ENCODE data around the gene GCLC. TPM values are rescaled to one million over a fixed set of nuclear protein-coding genes. Genes with fewer than 3 reads are reported as not detected.

The GCLC gene
- total RNA-seq (2021) (33.2 and 33.5 TPM in 2 replicates), Bru-seq, nascent RNA (percentile 82 among the genes with signal in this experiment), BruChase-seq, experiment 1, labeled RNA remaining after a 2-hour chase (percentile 82 among the genes with signal in this experiment), BruChase-seq, experiment 2, labeled RNA remaining after a 6-hour chase (percentile 72 among the genes with signal in this experiment)
- long read RNA-seq, transcript GCLC-215 (16 exons, 3,785 nt), result major isoform, 9 of 16 reads
- long read RNA-seq, partial matches to known transcripts, result 2 of 16 reads
- long read RNA-seq, other reads (novel, unspliced or antisense), result 4 of 16 reads

DNA sequence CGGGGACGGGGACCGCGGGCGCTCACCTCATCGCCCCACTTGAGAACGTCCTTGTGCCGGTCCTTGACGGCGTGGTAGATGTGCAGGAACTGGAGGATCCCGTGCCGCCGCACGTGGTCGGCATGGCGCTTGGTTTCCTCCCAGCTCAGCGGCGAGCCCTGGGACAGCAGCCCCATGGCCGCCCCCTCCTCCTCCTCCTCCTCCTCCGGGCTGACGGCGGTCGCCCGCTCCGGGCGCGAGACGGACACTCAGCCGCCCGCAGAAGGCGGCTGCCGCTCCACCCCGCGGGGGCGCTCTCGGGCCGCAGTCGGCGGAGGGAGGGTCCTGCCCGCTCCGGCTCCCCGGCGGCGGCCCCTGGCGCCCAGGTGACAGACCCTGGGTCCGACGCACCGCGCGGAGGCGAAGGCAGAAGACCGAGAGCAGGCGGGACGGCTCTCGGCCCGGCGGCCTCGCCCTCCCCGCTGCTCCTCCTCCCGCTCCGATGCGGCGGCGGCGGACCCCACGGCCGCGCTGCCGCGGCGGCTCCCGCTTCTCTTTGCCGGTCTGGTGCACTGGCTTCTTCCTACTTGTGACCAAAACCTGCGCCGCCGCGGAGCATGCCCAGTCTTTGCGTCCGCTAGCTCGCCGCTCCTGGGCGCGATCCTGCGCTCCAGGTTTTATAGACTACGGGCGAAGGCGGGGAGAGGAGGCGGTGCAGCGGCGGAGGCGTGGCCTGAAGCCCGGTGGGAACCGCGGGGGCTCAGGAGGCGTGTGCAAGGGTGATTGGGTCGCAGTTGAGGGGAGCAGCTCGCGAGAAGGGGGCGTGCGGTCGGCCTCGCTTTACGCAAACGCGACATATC is at the start of gene GCLC:
Gene GCLC (minus strand): TSS at position 632 of the 839 bp plus-strand sequence. CDS start 456 bp downstream, at position 176.
- Histone ChIP-seq H3K27ac (ENCODE audit: low read depth, low read length, poor library complexity, severe bottlenecking) (peak within 1 kb of the TSS; percentile 78), H3K27me3 (replicated peaks; ENCODE audit: insufficient read depth, low read depth, low read length, poor library complexity) (no peaks in the 10 kb centered on the region), H3K9me3 (ENCODE audit: low read depth, low read length, poor library complexity, severe bottlenecking) (no peaks in the 10 kb centered on the region), H3K36me3 (ENCODE audit: insufficient read depth, low read length, poor library complexity, severe bottlenecking) (no peaks in the 10 kb centered on the region), H3K4me1 (ENCODE audit: insufficient read depth, low read length, poor library complexity, severe bottlenecking) (peaks cover 12% of the 10 kb centered on the region), H3K4me3 (ENCODE audit: low read depth, low read length, poor library complexity, severe bottlenecking) (peak within 1 kb of the TSS; percentile 74)
- CTCF ChIA-PET, result interaction anchor here (0.6 kb wide), 1 partner anchor 181 kb away, joined by 7 read pairs; no protein-coding TSS in a partner anchor
- DNase-seq (ENCODE audit: low spot score), result peak; percentile 97
- intact Hi-C loops (cut with micrococcal nuclease; ENCODE audit: unreplicated experiment), result loop anchor here (1.0 to 10.0 kb wide), 3 partner anchors 106 to 250 kb away; partner anchors contain the start of gene LRRC1
- POLR2A ChIA-PET (ENCODE audit: low non-redundant PET), result interaction anchor here (0.5 kb wide), 1 partner anchor 14 kb away, joined by 4 read pairs; no protein-coding TSS in a partner anchor
- no TSS peak for BruUV-seq (replicated peaks)
- no peak for TF ChIP-seq EZH2 (IDR thresholded peaks at IDR 0.05; ENCODE audit: borderline replicate concordance, low read depth, low read length, poor library complexity, severe bottlenecking)
- TF ChIP-seq, protein P1, sequence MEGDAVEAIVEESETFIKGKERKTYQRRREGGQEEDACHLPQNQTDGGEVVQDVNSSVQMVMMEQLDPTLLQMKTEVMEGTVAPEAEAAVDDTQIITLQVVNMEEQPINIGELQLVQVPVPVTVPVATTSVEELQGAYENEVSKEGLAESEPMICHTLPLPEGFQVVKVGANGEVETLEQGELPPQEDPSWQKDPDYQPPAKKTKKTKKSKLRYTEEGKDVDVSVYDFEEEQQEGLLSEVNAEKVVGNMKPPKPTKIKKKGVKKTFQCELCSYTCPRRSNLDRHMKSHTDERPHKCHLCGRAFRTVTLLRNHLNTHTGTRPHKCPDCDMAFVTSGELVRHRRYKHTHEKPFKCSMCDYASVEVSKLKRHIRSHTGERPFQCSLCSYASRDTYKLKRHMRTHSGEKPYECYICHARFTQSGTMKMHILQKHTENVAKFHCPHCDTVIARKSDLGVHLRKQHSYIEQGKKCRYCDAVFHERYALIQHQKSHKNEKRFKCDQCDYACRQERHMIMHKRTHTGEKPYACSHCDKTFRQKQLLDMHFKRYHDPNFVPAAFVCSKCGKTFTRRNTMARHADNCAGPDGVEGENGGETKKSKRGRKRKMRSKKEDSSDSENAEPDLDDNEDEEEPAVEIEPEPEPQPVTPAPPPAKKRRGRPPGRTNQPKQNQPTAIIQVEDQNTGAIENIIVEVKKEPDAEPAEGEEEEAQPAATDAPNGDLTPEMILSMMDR (conservative IDR thresholded peaks at IDR 0.05; ENCODE audit: low read depth, low read length), result peak; percentile 46

DNA sequence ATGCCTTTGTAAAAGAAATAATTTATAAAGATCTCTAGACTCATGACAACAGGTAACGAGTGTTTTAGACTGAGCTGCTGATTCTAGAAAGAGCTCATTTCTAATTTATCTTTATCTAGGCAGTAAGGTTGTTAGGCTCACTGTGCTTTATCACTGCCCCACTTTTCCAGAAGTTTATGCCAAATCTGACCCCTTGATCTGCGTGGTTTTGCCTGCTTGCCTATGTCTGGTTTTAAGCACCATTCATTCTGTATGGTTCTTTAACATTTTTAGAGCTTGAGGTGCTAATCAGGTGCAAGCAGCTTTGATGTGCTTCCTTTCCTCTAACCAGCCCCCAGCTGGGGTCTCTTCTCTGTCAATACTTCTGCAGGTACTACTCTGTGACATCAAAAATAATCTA is 49.7 kb upstream of the GCLC start:
- Histone ChIP-seq H3K4me3 (ENCODE audit: low read depth, low read length, poor library complexity, severe bottlenecking) (no peak overlapping the region), H3K27me3 (replicated peaks; ENCODE audit: insufficient read depth, low read depth, low read length, poor library complexity) (no peaks in the 10 kb centered on the region), H3K27ac (ENCODE audit: low read depth, low read length, poor library complexity, severe bottlenecking) (no peak overlapping the region), H3K4me1 (ENCODE audit: insufficient read depth, low read length, poor library complexity, severe bottlenecking) (no peaks in the 10 kb centered on the region), H3K9me3 (ENCODE audit: low read depth, low read length, poor library complexity, severe bottlenecking) (no peaks in the 10 kb centered on the region), H3K36me3 (ENCODE audit: insufficient read depth, low read length, poor library complexity, severe bottlenecking) (no peaks in the 10 kb centered on the region)
- POLR2A ChIA-PET (ENCODE audit: low non-redundant PET), result no interaction called here
- intact Hi-C loops (cut with micrococcal nuclease; ENCODE audit: unreplicated experiment), result no loop called here
- no peak for DNase-seq (ENCODE audit: low spot score)
- CTCF ChIA-PET, result no interaction called here
- no peak for TF ChIP-seq EZH2 (IDR thresholded peaks at IDR 0.05; ENCODE audit: borderline replicate concordance, low read depth, low read length, poor library complexity, severe bottlenecking)
- TF ChIP-seq, protein P1 (conservative IDR thresholded peaks at IDR 0.05; ENCODE audit: low read depth, low read length), result no peak
- no TSS peak for BruUV-seq (replicated peaks)

DNA sequence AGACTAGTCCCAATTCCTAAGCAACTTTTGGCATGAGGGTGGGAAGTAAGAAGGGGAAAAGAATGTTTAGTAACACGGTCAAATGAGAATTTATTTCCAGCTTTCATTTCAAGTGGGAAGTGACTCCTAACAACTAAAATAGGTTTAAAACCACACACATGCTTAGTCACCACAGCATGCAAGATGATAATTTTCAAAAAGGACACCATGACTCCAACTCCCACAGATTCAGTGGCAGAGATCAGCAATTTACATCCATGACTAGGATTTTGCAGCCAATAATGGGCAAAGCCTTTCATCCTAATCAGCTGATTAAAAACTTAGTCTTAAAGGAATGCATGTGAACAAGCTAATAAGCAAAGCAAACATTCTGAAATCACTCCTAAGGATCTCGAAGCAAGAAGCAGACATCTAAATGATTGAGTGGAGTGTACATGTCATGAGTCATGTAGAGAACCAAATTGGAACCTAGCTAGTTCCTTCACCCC is 48.1 kb upstream of the GCLC start:
- Histone ChIP-seq H3K4me1 (ENCODE audit: insufficient read depth, low read length, poor library complexity, severe bottlenecking) (no peaks in the 10 kb centered on the region), H3K27ac (ENCODE audit: low read depth, low read length, poor library complexity, severe bottlenecking) (no peak overlapping the region), H3K27me3 (replicated peaks; ENCODE audit: insufficient read depth, low read depth, low read length, poor library complexity) (no peaks in the 10 kb centered on the region), H3K9me3 (ENCODE audit: low read depth, low read length, poor library complexity, severe bottlenecking) (no peaks in the 10 kb centered on the region), H3K4me3 (ENCODE audit: low read depth, low read length, poor library complexity, severe bottlenecking) (no peak overlapping the region), H3K36me3 (ENCODE audit: insufficient read depth, low read length, poor library complexity, severe bottlenecking) (no peaks in the 10 kb centered on the region)
- intact Hi-C loops (cut with micrococcal nuclease; ENCODE audit: unreplicated experiment), result no loop called here
- POLR2A ChIA-PET (ENCODE audit: low non-redundant PET), result no interaction called here
- DNase-seq (ENCODE audit: low spot score), result peak; percentile 6
- CTCF ChIA-PET, result interaction anchor here (0.5 kb wide), 1 partner anchor 110 kb away, joined by 5 read pairs; no protein-coding TSS in a partner anchor
- TF ChIP-seq EZH2 (IDR thresholded peaks at IDR 0.05; ENCODE audit: borderline replicate concordance, low read depth, low read length, poor library complexity, severe bottlenecking), result no peak
- TF ChIP-seq, protein P1 (conservative IDR thresholded peaks at IDR 0.05; ENCODE audit: low read depth, low read length), result no peak
- no TSS peak for BruUV-seq (replicated peaks)

All from A673 (cell line).